IPS-20b (cell line): ENCODE measurements around the gene BCAS4.
"Not testable (repeated sequence)": the region's sequence is repeated elsewhere in the genome, so short reads cannot be mapped to it uniquely, and the experiment has no call there.

Experiments
- H3K27ac ChIP-seq: one replicate; pipeline ENCODE4 v1.5.1; 2013; ENCODE audit warnings: low read length
- H3K27me3 ChIP-seq: 2 replicates; pipeline ENCODE4 v1.6.1; 2013; ENCODE audit warnings: mild to moderate bottlenecking, low read length, inconsistent platforms; ENCODE audit not compliant: insufficient read depth
- H3K36me3 ChIP-seq: 2 replicates; pipeline ENCODE4 v1.6.1; 2013; ENCODE audit warnings: low read depth, mild to moderate bottlenecking, inconsistent platforms, low read length, moderate library complexity; ENCODE audit not compliant: insufficient read depth
- H3K4me1 ChIP-seq: 2 replicates; pipeline ENCODE4 v1.6.1; 2013; ENCODE audit warnings: mild to moderate bottlenecking, control low read depth, inconsistent platforms, low read length, moderate library complexity; ENCODE audit not compliant: insufficient read depth
- H3K4me3 ChIP-seq: 2 replicates; pipeline ENCODE4 v1.5.1; 2013; ENCODE audit warnings: mild to moderate bottlenecking, low read length, inconsistent platforms
- H3K9ac ChIP-seq: 2 replicates; pipeline ENCODE4 v1.6.1; 2013; ENCODE audit warnings: low read depth, mild to moderate bottlenecking, inconsistent platforms, low read length, moderate library complexity
- H3K9me3 ChIP-seq: 2 replicates; pipeline ENCODE4 v1.6.1; 2013; ENCODE audit warnings: mild to moderate bottlenecking, low read depth, low read length, inconsistent platforms; ENCODE audit not compliant: insufficient read depth

Gene BCAS4

GRCh38 chr20:50774515-50774914 is 20.3 kb upstream of the BCAS4 start:
- Histone ChIP-seq H3K4me3 (no peak overlapping the region), H3K9me3 (no peaks in the 10 kb centered on the region), H3K36me3 (no peaks in the 10 kb centered on the region), H3K27ac (no peak overlapping the region), H3K9ac (no peak overlapping the region), H3K4me1 (no peaks in the 10 kb centered on the region), H3K27me3 (no peaks in the 10 kb centered on the region)

GRCh38 chr20:50776122-50776817 is 18.6 kb upstream of the BCAS4 start:
- no peaks in the 10 kb centered on the region for H3K9me3 ChIP-seq
- no peaks in the 10 kb centered on the region for H3K36me3 ChIP-seq
- H3K4me1 ChIP-seq = no peaks in the 10 kb centered on the region
- H3K27ac ChIP-seq = no peak overlapping the region
- H3K27me3 ChIP-seq = no peaks in the 10 kb centered on the region
- H3K4me3 ChIP-seq = no peak overlapping the region
- no peak overlapping the region for H3K9ac ChIP-seq

GRCh38 chr20:50777373-50777772 is 17.5 kb upstream of the BCAS4 start:
- H3K27ac ChIP-seq = no peak overlapping the region
- no peaks in the 10 kb centered on the region for H3K4me1 ChIP-seq
- H3K27me3 ChIP-seq = no peaks in the 10 kb centered on the region
- H3K9ac ChIP-seq = no peak overlapping the region
- H3K4me3 ChIP-seq = no peak overlapping the region
- H3K36me3 ChIP-seq = no peaks in the 10 kb centered on the region
- no peaks in the 10 kb centered on the region for H3K9me3 ChIP-seq

- not testable (repeated sequence) for H3K9me3 ChIP-seq, H3K27me3 ChIP-seq, H3K9ac ChIP-seq, H3K4me3 ChIP-seq, H3K36me3 ChIP-seq, H3K27ac ChIP-seq, H3K4me1 ChIP-seq
Observed at GRCh38 chr20:50778994-50779393, 15.9 kb upstream of the BCAS4 start.

GRCh38 chr20:50783390-50783789 is 11.5 kb upstream of the BCAS4 start:
- Histone ChIP-seq H3K9me3 (peaks cover 4% of the 10 kb centered on the region; the same call in 1 of the 2 replicates), H3K4me3 (no peak overlapping the region), H3K27me3 (no peaks in the 10 kb centered on the region), H3K9ac (no peak overlapping the region), H3K36me3 (no peaks in the 10 kb centered on the region), H3K27ac (no peak overlapping the region), H3K4me1 (no peaks in the 10 kb centered on the region)

GRCh38 chr20:50783903-50784302 is 11.0 kb upstream of the BCAS4 start:
- Histone ChIP-seq H3K36me3 (no peaks in the 10 kb centered on the region), H3K9me3 (peaks cover 4% of the 10 kb centered on the region; the same call in 1 of the 2 replicates), H3K9ac (no peak overlapping the region), H3K4me3 (no peak overlapping the region), H3K27me3 (no peaks in the 10 kb centered on the region), H3K27ac (no peak overlapping the region), H3K4me1 (no peaks in the 10 kb centered on the region)

GRCh38 chr20:50784464-50784863 is 10.4 kb upstream of the BCAS4 start:
- no peaks in the 10 kb centered on the region for H3K4me1 ChIP-seq
- no peak overlapping the region for H3K9ac ChIP-seq
- no peaks in the 10 kb centered on the region for H3K27me3 ChIP-seq
- H3K36me3 ChIP-seq = no peaks in the 10 kb centered on the region
- H3K27ac ChIP-seq = no peak overlapping the region
- H3K9me3 ChIP-seq = peaks cover 4% of the 10 kb centered on the region; the same call in 1 of the 2 replicates
- no peak overlapping the region for H3K4me3 ChIP-seq

GRCh38 chr20:50786703-50787102 is 8.2 kb upstream of the BCAS4 start:
- H3K4me3 ChIP-seq = no peak overlapping the region
- H3K9ac ChIP-seq = no peak overlapping the region
- H3K27ac ChIP-seq = no peak overlapping the region
- no peaks in the 10 kb centered on the region for H3K36me3 ChIP-seq
- no peaks in the 10 kb centered on the region for H3K27me3 ChIP-seq
- H3K4me1 ChIP-seq = peaks cover 4% of the 10 kb centered on the region; the same call in 1 of the 2 replicates
- H3K9me3 ChIP-seq = peaks cover 4% of the 10 kb centered on the region; the same call in 1 of the 2 replicates

GRCh38 chr20:50787181-50787580 is 7.7 kb upstream of the BCAS4 start:
- H3K9me3 ChIP-seq = peaks cover 4% of the 10 kb centered on the region; the same call in 1 of the 2 replicates
- H3K27me3 ChIP-seq = no peaks in the 10 kb centered on the region
- H3K36me3 ChIP-seq = no peaks in the 10 kb centered on the region
- H3K4me1 ChIP-seq = peaks cover 4% of the 10 kb centered on the region; the same call in 1 of the 2 replicates
- H3K9ac ChIP-seq = no peak overlapping the region
- no peak overlapping the region for H3K27ac ChIP-seq
- H3K4me3 ChIP-seq = no peak overlapping the region

GRCh38 chr20:50788045-50788991 is 6.5 kb upstream of the BCAS4 start:
- Histone ChIP-seq H3K36me3 (no peaks in the 10 kb centered on the region), H3K4me3 (no peak overlapping the region), H3K27ac (no peak overlapping the region), H3K4me1 (peaks cover 4% of the 10 kb centered on the region; the same call in 1 of the 2 replicates), H3K27me3 (no peaks in the 10 kb centered on the region), H3K9me3 (peaks cover 2% of the 10 kb centered on the region; the same call in 1 of the 2 replicates), H3K9ac (no peak overlapping the region)

- H3K9ac ChIP-seq = no peak overlapping the region; the same call in 1 of the 2 replicates
- peaks cover 4% of the 10 kb centered on the region; the same call in 1 of the 2 replicates for H3K4me1 ChIP-seq
- H3K9me3 ChIP-seq = no peaks in the 10 kb centered on the region
- H3K27ac ChIP-seq = no peak overlapping the region
- H3K27me3 ChIP-seq = no peaks in the 10 kb centered on the region
- H3K36me3 ChIP-seq = no peaks in the 10 kb centered on the region
- no peak overlapping the region for H3K4me3 ChIP-seq
Observed at GRCh38 chr20:50789968-50790650, 4.8 kb upstream of the BCAS4 start.
